Mesangial cell (primary cell): Measurements from ENCODE around the gene TDRD5. TPM values are rescaled to one million over a fixed set of nuclear protein-coding genes. Genes with fewer than 3 reads are reported as not detected.

Experiments used
- total RNA-seq: library from RNA; depleted of rRNA; stranded (reverse); fragments of >200 nt; gene quantifications from 2 replicates; pipeline ENCODE4 v1.2.3, GENCODE V29; 2015

TDRD5 gene
- not detected in 2 replicates for total RNA-seq

GRCh38 chr1:179591592-179592580, at the start of gene TDRD5:
Gene TDRD5 (plus strand): TSS chr1:179591832. CDS start chr1:179592616, 784 bp downstream.

GRCh38 chr1:179575497-179576314, 15.9 kb upstream of the TDRD5 start, which contains the start of gene NPHS2:
Gene NPHS2 (minus strand): TSS chr1:179575948. CDS start chr1:179575864, 84 bp downstream.

Other genes with a start within 250 kb of the TDRD5 start
- gene AXDND1, start 225.9 kb upstream of the TDRD5 start, total RNA-seq, result 0.25 and 0.33 TPM in 2 replicates
- 0.38 TPM in 1 of 2 replicates, not detected in the other for gene NPHS2, start 15.9 kb upstream of the TDRD5 start, total RNA-seq
- not detected in 2 replicates for gene FAM163A, start 151.5 kb downstream of the TDRD5 start, total RNA-seq